Measurements from ENCODE around the gene C19orf12.

Gene C19orf12

DNA sequence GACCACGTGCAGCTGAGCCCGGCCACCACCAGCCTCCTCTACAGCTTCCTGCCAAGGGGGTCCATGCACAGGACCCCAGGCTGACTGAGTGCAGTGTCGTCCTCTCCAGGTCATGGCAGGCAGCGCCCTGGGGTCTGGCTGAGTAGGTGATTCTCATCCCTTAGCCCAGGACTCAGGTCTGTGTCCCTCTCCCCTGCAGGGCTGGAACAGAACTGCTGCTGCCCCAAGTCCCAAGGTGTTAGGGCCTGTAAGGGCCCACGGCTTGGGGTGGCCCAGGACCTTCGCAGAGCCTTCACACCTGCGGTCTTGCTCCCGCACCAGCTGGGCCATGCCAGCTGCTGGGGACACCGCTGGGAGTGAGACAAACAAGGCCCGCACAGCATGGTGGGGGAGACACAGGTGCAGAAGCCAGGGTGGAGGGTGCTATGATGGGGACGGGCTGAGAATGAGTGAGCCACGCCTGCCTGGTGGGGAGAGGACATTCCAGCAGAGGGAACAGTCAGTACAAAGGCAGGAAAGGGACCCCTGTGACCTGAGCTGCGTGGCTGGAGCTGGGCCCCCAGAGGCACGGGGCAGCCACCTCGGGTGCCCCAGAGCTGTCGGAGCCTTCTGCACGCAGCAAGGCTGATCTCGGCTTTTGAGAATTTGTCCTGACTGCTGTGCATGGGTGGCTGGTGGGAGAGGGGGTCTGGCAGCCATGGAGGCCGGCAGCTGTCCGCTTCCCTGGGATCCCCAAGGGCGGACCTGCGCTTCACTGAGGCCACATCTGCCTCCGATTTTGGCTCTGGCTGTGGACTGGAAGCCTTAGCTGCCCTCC, 37.9 kb downstream of the C19orf12 start:
- TF ChIP-seq, protein P1, sequence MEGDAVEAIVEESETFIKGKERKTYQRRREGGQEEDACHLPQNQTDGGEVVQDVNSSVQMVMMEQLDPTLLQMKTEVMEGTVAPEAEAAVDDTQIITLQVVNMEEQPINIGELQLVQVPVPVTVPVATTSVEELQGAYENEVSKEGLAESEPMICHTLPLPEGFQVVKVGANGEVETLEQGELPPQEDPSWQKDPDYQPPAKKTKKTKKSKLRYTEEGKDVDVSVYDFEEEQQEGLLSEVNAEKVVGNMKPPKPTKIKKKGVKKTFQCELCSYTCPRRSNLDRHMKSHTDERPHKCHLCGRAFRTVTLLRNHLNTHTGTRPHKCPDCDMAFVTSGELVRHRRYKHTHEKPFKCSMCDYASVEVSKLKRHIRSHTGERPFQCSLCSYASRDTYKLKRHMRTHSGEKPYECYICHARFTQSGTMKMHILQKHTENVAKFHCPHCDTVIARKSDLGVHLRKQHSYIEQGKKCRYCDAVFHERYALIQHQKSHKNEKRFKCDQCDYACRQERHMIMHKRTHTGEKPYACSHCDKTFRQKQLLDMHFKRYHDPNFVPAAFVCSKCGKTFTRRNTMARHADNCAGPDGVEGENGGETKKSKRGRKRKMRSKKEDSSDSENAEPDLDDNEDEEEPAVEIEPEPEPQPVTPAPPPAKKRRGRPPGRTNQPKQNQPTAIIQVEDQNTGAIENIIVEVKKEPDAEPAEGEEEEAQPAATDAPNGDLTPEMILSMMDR (IDR thresholded peaks at IDR 0.05; ENCODE audit: insufficient read depth, low read length, missing control alignments) = no peak
- POLR2A ChIA-PET = no interaction called here
- H3K4me3 ChIP-seq (ENCODE audit: low read depth, low read length) = no peak overlapping the region
- CTCF ChIA-PET = interaction anchor here (0.6 to 2.3 kb wide), 4 partner anchors 9 to 194 kb away, joined by 3 to 9 read pairs (median 4); no protein-coding TSS in a partner anchor
- DNase-seq (ENCODE audit: low read depth, low spot score) = no peak

- TF ChIP-seq, protein P1 (IDR thresholded peaks at IDR 0.05; ENCODE audit: insufficient read depth, low read length, missing control alignments) = no peak
- POLR2A ChIA-PET = no interaction called here
- no peak for DNase-seq (ENCODE audit: low read depth, low spot score)
- H3K4me3 ChIP-seq (ENCODE audit: low read depth, low read length) = no peak overlapping the region
- CTCF ChIA-PET = interaction anchor here (1.6 kb wide), 1 partner anchor 40 kb away, joined by 4 read pairs; no protein-coding TSS in a partner anchor
Measured at GRCh38 chr19:29676586-29676985, 38.5 kb downstream of the C19orf12 start.

DNA sequence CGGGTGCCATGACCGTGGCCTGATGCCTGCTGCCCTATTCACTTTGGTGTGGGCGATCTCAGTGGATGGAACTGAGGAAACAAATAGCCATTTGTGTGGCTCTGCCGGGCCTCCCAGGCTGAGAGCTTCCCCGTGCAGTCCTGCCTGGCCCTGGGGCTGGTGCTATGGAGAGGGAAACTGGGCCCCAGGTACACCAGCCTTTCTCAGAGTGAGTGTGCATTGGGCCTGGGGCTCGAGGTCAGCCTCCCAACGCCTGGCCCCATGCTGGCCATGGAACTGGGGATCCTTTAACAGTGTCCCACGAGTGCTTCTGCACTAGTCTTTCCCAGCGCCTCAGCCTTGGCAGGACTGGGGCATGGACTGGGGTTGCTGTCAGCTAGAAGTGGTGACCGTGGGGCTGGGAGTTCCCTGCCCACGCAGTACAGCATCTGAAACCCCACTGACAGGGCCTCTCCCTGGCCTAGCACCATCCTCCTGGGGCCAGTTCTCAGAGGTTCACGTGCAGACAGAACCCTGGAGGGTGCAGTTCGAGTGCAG, 39.3 kb downstream of the C19orf12 start:
- POLR2A ChIA-PET = no interaction called here
- CTCF ChIA-PET = interaction anchor here (1.1 to 1.8 kb wide), 3 partner anchors 10 to 64 kb away, joined by 3 to 5 read pairs (median 4); partner anchors contain the start of gene PLEKHF1
- no peak for DNase-seq (ENCODE audit: low read depth, low spot score)
- TF ChIP-seq, protein P1 (IDR thresholded peaks at IDR 0.05; ENCODE audit: insufficient read depth, low read length, missing control alignments) = no peak
- no peak overlapping the region for H3K4me3 ChIP-seq (ENCODE audit: low read depth, low read length)

GRCh38 chr19:29675120-29675649, 39.9 kb downstream of the C19orf12 start:
- ChIA-PET POLR2A (no interaction called here), CTCF (interaction anchor here (1.1 to 1.8 kb wide), 3 partner anchors 9 to 64 kb away, joined by 3 to 5 read pairs (median 4); partner anchors contain the start of gene PLEKHF1)
- TF ChIP-seq, protein P1 (IDR thresholded peaks at IDR 0.05; ENCODE audit: insufficient read depth, low read length, missing control alignments) = no peak
- no peak for DNase-seq (ENCODE audit: low read depth, low spot score)
- H3K4me3 ChIP-seq (ENCODE audit: low read depth, low read length) = no peak overlapping the region

- ChIA-PET POLR2A (no interaction called here), CTCF (interaction anchor here (1.8 kb wide), 1 partner anchor 9 kb away, joined by 5 read pairs; the partner anchor contains the start of gene PLEKHF1)
- no peak for DNase-seq (ENCODE audit: low read depth, low spot score)
Measured at GRCh38 chr19:29674374-29675119, 40.5 kb downstream of the C19orf12 start.

More at GRCh38 chr19:29674374-29675119, 40.5 kb downstream of the C19orf12 start:
- TF ChIP-seq, protein P1 (IDR thresholded peaks at IDR 0.05; ENCODE audit: insufficient read depth, low read length, missing control alignments) = no peak
- H3K4me3 ChIP-seq (ENCODE audit: low read depth, low read length) = no peak overlapping the region
